DOHH2 (cell line): ENCODE measurements around the gene SSH2.
A peak's percentile ranks its signal among the peaks of the same experiment; 100 is the strongest.

ENCODE experiments used
- H3F3A ChIP-seq: fragments of 200-600 bp; sonication (generic), shearing (Covaris generic); 2 replicates; pipeline ENCODE4 v1.6.0; 2016; ENCODE audit warnings: antibody characterized with exemption, mild to moderate bottlenecking; ENCODE audit not compliant: control insufficient read depth, insufficient read depth
- H3K27ac ChIP-seq: fragments of 200-600 bp; sonication (generic); 2 replicates; pipeline ENCODE4 v1.5.1; 2014; ENCODE audit warnings: low read depth, mild to moderate bottlenecking, low read length, moderate library complexity
- H3K27me3 ChIP-seq: fragments of 200-600 bp; sonication (generic); 2 replicates; pipeline ENCODE4 v1.6.1; 2014; ENCODE audit warnings: mild to moderate bottlenecking, low read length, mixed read lengths; ENCODE audit not compliant: control insufficient read depth
- H3K36me3 ChIP-seq: fragments of 200-600 bp; sonication (generic); 2 replicates; pipeline ENCODE4 v1.6.1; 2014; ENCODE audit warnings: mild to moderate bottlenecking, low read length, moderate library complexity, mixed read lengths; ENCODE audit not compliant: control insufficient read depth
- H3K4me1 ChIP-seq: fragments of 200-600 bp; sonication (generic); 2 replicates; pipeline ENCODE4 v1.6.1; 2014; ENCODE audit warnings: mild to moderate bottlenecking, low read length, mixed read lengths; ENCODE audit not compliant: control insufficient read depth
- H3K4me2 ChIP-seq: fragments of 200-600 bp; sonication (generic); 2 replicates; pipeline ENCODE4 v1.6.0; 2014; ENCODE audit warnings: mild to moderate bottlenecking, low read length, moderate library complexity
- H3K4me3 ChIP-seq: fragments of 200-600 bp; sonication (generic); 2 replicates; pipeline ENCODE4 v1.5.1; 2014; ENCODE audit warnings: mild to moderate bottlenecking, low read length, mixed read lengths
- H3K79me2 ChIP-seq: fragments of 200-600 bp; sonication (generic); 2 replicates; pipeline ENCODE4 v1.6.1; 2014; ENCODE audit warnings: mild to moderate bottlenecking, low read length, mixed read lengths; ENCODE audit not compliant: control insufficient read depth
- H3K9me2 ChIP-seq: fragments of 200-600 bp; sonication (generic); replicated peaks from 2 replicates; pipeline ENCODE4 v1.6.1; 2014; ENCODE audit warnings: mild to moderate bottlenecking, low read length, mixed read lengths; ENCODE audit not compliant: control insufficient read depth
- H3K9me3 ChIP-seq: fragments of 200-600 bp; sonication (generic); 2 replicates; pipeline ENCODE4 v1.6.1; 2014; ENCODE audit warnings: antibody characterized with exemption, low read length, mixed read lengths; ENCODE audit not compliant: control insufficient read depth, insufficient read depth
- H4K20me1 ChIP-seq: fragments of 200-600 bp; sonication (generic); 2 replicates; pipeline ENCODE4 v1.6.0; 2014; ENCODE audit warnings: low read depth, mild to moderate bottlenecking, antibody characterized with exemption, low read length, moderate library complexity; ENCODE audit not compliant: control insufficient read depth, insufficient read depth
- CTCF ChIP-seq: fragments of 200-600 bp; sonication (generic); IDR thresholded peaks from one replicate; pipeline ENCODE4 v1.5.1; 2014; ENCODE audit warnings: antibody characterized with exemption, mild to moderate bottlenecking, low read depth, low read length; ENCODE audit not compliant: poor library complexity, severe bottlenecking
- EZH2phosphoT487 ChIP-seq: fragments of 200-600 bp; sonication (generic); IDR thresholded peaks from 2 replicates; pipeline ENCODE4 v1.6.1; 2017; ENCODE audit warnings: borderline replicate concordance, mild to moderate bottlenecking, antibody characterized with exemption, low read length, moderate library complexity, mixed read lengths

Gene SSH2

DNA sequence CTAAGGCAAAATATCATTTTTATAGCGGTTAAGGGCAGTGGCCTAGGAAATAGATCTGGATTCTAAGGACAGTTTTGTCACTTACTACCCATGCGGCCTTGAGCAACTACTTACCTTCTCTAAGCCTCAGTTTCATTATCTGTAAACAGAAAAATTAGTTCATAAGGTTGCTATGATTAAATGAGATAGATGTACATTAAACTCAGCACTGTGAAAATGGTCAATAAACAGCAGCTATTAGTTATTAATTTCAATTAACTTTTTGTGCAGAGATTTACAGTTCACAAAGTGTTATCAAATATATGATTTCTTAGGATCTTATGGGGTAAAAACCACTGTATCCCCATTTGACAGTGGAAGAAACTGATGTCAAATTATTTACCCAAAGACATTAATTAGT, 171.8 kb downstream of the SSH2 start:
- H3K36me3 ChIP-seq = peaks cover 23% of the 10 kb centered on the region
- H3K4me3 ChIP-seq = no peak overlapping the region
- peaks cover 40% of the 10 kb centered on the region for H3K79me2 ChIP-seq
- H3K27ac ChIP-seq = no peak overlapping the region
- H3F3A ChIP-seq = peaks cover 21% of the 10 kb centered on the region
- no peaks in the 10 kb centered on the region for H3K9me3 ChIP-seq
- peaks cover 36% of the 10 kb centered on the region for H3K4me1 ChIP-seq
- no peaks in the 10 kb centered on the region for H3K9me2 ChIP-seq
- no peaks in the 10 kb centered on the region for H3K27me3 ChIP-seq
- H4K20me1 ChIP-seq = no peaks in the 10 kb centered on the region
- H3K4me2 ChIP-seq = 0 out of 2 replicates have a peak overlapping the region, but pooled peaks have one; percentile 3
- TF ChIP-seq CTCF (no peak), EZH2phosphoT487 (no peak)

DNA sequence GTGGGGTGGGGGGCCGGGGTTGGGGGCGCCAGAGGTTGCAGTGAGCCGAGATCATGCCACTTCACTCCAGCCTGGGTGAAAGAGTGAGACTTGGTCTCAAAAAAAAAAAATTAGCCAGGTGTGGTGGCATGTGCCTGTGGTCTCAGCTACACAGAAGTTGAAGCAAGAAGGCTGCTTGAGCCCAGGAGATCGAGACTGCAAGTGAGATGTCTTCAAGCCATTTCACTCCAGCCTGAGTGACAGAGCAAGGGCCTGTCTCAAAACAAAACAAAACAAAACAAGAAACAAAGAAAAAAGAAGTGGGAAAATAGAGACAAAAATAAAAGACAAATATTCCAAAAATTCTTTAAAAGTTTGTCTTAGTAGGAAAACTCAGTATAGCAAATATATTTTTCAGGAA, 172.2 kb downstream of the SSH2 start:
- Histone ChIP-seq H3K36me3 (peaks cover 26% of the 10 kb centered on the region), H3K4me1 (peaks cover 36% of the 10 kb centered on the region), H3K4me2 (0 out of 2 replicates have a peak overlapping the region, but pooled peaks have one; percentile 3), H3K27me3 (no peaks in the 10 kb centered on the region), H3K9me2 (no peaks in the 10 kb centered on the region), H3F3A (peaks cover 18% of the 10 kb centered on the region), H3K4me3 (no peak overlapping the region), H3K79me2 (peaks cover 40% of the 10 kb centered on the region), H3K9me3 (no peaks in the 10 kb centered on the region), H4K20me1 (no peaks in the 10 kb centered on the region), H3K27ac (no peak overlapping the region)
- TF ChIP-seq CTCF = no peak
- TF ChIP-seq EZH2phosphoT487 = no peak

DNA sequence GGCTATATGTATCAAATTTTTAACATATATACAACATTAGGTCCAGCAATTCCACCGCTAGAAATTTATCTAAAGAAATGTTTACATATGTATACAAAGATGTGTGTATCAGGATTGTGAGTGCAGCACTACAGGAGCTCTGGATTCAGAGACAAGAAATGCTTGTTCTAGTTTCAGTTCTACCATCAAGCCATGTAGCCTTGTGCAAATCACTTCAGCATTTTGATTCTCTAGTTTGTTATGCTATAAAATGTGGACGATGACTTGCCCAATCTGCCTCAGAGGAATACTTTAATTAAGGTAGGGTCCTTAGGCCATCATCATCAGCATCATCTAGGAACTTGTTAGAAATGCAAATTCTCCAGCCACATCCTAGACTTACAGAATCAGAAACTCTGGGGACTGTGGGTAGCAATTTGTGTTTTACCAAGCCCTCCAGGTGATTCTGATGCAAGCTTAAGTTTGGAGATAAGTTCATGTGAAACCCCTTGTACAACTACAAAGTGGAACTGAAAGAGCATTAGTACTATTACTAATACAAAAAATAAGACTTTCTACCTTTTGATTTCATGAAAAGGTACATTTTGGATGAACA, 176.1 kb downstream of the SSH2 start:
- Histone ChIP-seq H3K4me3 (no peak overlapping the region), H3K9me2 (no peaks in the 10 kb centered on the region), H3K4me2 (no peak overlapping the region), H3K4me1 (peaks cover 13% of the 10 kb centered on the region), H3K27me3 (no peaks in the 10 kb centered on the region), H3F3A (peaks cover 8% of the 10 kb centered on the region), H4K20me1 (no peaks in the 10 kb centered on the region), H3K9me3 (no peaks in the 10 kb centered on the region), H3K79me2 (peaks cover 28% of the 10 kb centered on the region), H3K36me3 (peaks cover 28% of the 10 kb centered on the region), H3K27ac (no peak overlapping the region)
- TF ChIP-seq EZH2phosphoT487 (no peak), CTCF (no peak)
